Thyroid gland (tissue), 4 donors: ENCODE results near the gene MYOM3. TPM values are rescaled to one million over a fixed set of nuclear protein-coding genes. Genes with fewer than 3 reads are reported as not detected.

Experiments used
- DNase-seq, 2 donors: peaks; one replicate each; pipeline ENCODE4 v3.0.0-alpha.2; 2019
- H3K27ac ChIP-seq, 3 donors: fragments of 200-600 bp; sonication (generic); 1 replicate in 2 of 3; 2 replicates in 1 of 3; pipeline ENCODE4 v1.5.1; 2016 to 2019; ENCODE audit warnings: mild to moderate bottlenecking in 1 of 3, moderate library complexity in 1 of 3
- H3K27me3 ChIP-seq: fragments of 200-600 bp; sonication (generic); one replicate; pipeline ENCODE4 v1.5.1; 2019
- H3K36me3 ChIP-seq, 2 donors: fragments of 200-600 bp; sonication (generic); one replicate each; pipeline ENCODE4 v1.5.1; 2016 to 2019
- H3K4me1 ChIP-seq, 2 donors: fragments of 200-600 bp; sonication (generic); one replicate each; pipeline ENCODE4 v1.5.1; 2017 to 2019
- H3K4me3 ChIP-seq, 3 donors: fragments of 200-600 bp; sonication (generic); replicated peaks in 1 of 3; 1 replicate in 2 of 3; 2 replicates in 1 of 3; pipeline ENCODE4 v1.5.1; 2016; ENCODE audit warnings: mild to moderate bottlenecking in 1 of 3
- H3K9me3 ChIP-seq: fragments of 200-600 bp; sonication (generic); one replicate; pipeline ENCODE4 v1.5.1; 2017
- POLR2A ChIP-seq, 2 donors: fragments of 450-650 bp; IDR thresholded peaks; one replicate each; pipeline ENCODE4 v1.6.1; 2017; ENCODE audit warnings: antibody characterized with exemption in 2 of 2, mild to moderate bottlenecking in 2 of 2, moderate library complexity in 1 of 2
- WGBS, 2 donors: methylation state at CpG; one replicate each; pipeline ENCODE4 v1.1.5; 2017; 5-methylcytosine and 5-hydroxymethylcytosine counted together
- intact Hi-C: fragments of 100-400 bp; cut with DNase I; formaldehyde crosslinking; loops from one replicate; pipeline ENCODE4 v1.15.1; 2023
- total RNA-seq, 4 donors: library from RNA; depleted of rRNA; stranded (reverse); fragments of >200 nt; gene quantifications; one replicate each; pipeline ENCODE4 v1.2.3, GENCODE V29; 2016
- TF ChIP-seq, protein P1 (sequence below), 6 experiments: fragments of 200-600 bp in 3 of 6; fragments of 450-650 bp in 3 of 6; sonication (generic) in 3 of 6; IDR thresholded peaks; one replicate each; pipeline ENCODE4 v1.5.1; 2016 to 2019; ENCODE audit warnings: antibody characterized with exemption in 6 of 6, mild to moderate bottlenecking in 2 of 6, inconsistent platforms in 1 of 6, moderate library complexity in 1 of 6

Gene MYOM3
- total RNA-seq, 4 donors from 2014 or later: 0.11 to 0.54 TPM; not detected in 2

DNA sequence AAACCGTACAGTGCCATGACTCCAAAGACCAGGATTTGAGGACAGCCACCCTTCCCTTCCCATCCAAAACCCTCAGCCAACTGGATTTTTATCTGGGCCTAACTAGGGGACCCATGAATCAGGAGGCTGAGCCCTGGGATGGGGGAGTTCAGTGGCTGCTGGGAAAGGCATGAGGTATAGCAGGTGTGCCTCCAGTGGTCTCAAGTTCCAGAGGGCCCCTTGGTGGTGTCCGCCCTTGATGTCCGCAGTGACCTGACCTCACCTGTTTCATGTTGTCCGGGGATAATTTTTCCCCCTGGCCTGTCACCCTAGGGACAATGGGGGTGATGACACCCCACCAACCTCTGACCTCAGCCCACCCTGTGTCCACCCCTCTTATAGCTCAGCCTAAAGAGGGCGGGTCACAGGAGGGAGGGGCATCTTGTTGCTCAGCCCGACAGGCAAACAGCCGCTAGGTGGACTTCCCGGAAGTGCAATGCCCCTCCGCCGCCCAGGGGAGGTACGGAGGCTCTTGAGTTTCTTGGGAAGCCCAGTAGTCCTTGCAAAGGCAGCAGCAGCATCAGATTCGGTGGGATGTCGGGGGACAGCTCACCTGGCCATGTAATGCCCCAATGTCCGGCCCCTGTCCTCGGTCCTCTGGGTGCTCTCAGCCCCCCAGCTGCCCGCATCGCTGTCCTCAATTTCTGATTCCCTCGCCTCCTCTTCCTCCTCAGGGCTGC, 44.8 kb upstream of the MYOM3 start:
- 95 to 96% methylated on average over 13 to 16 of the region's 18 CpGs for WGBS, 2 donors

GRCh38 chr1:24155011-24155782, 43.3 kb upstream of the MYOM3 start:
- TF ChIP-seq POLR2A (IDR thresholded peaks at IDR 0.05): no peak
- TF ChIP-seq, protein P1, sequence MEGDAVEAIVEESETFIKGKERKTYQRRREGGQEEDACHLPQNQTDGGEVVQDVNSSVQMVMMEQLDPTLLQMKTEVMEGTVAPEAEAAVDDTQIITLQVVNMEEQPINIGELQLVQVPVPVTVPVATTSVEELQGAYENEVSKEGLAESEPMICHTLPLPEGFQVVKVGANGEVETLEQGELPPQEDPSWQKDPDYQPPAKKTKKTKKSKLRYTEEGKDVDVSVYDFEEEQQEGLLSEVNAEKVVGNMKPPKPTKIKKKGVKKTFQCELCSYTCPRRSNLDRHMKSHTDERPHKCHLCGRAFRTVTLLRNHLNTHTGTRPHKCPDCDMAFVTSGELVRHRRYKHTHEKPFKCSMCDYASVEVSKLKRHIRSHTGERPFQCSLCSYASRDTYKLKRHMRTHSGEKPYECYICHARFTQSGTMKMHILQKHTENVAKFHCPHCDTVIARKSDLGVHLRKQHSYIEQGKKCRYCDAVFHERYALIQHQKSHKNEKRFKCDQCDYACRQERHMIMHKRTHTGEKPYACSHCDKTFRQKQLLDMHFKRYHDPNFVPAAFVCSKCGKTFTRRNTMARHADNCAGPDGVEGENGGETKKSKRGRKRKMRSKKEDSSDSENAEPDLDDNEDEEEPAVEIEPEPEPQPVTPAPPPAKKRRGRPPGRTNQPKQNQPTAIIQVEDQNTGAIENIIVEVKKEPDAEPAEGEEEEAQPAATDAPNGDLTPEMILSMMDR (IDR thresholded peaks at IDR 0.05): peak in 3 of 6 experiments; percentile 12 to 20 (median 16)
- whole genome bisulfite sequencing, 2 donors: 26 to 38% methylated on average over 6 to 11 of the region's 11 CpGs
- no peaks in the 10 kb centered on the region for H3K9me3 ChIP-seq
- H3K4me3 ChIP-seq: no peak overlapping the region
- peaks cover 8 to 15% of the 10 kb centered on the region in 2 donors for H3K4me1 ChIP-seq
- intact Hi-C loops: no loop called here
- no peaks in the 10 kb centered on the region for H3K27me3 ChIP-seq
- H3K36me3 ChIP-seq: peaks cover 3 to 5% of the 10 kb centered on the region in 2 donors
- no peak overlapping the region for H3K27ac ChIP-seq
- peak; percentile 91 to 92 for DNase-seq

More for the DNA sequence above, 44.8 kb upstream of the MYOM3 start:
- Histone ChIP-seq H3K4me1 (peaks cover 8% of the 10 kb centered on the region in 2 donors), H3K36me3 (peaks cover 3 to 5% of the 10 kb centered on the region in 2 donors), H3K27ac (no peak overlapping the region), H3K4me3 (no peak overlapping the region), H3K27me3 (no peaks in the 10 kb centered on the region), H3K9me3 (no peaks in the 10 kb centered on the region)
- DNase-seq: no peak
- TF ChIP-seq, protein P1 (IDR thresholded peaks at IDR 0.05): no peak
- TF ChIP-seq POLR2A (IDR thresholded peaks at IDR 0.05): no peak
- intact Hi-C loops: no loop called here

DNA sequence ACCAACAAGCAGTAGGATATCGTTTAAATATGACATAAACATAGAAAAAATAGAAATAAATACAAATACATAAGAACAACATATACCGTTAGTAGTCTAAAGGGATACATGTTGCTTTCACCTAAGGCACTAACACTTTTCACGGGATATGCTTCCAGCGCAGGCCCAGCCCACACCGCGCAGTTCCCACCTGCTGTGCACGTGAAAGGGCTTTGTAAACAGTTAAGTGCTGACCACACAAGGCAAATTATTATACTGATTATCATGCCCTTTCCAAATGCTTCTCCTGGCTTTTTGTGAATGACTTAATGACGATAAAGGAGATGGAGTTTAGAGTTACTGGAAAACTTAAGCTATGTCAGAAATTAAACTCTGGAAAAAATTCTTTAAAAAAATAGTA, 42.3 kb upstream of the MYOM3 start:
- TF ChIP-seq, protein P1 (IDR thresholded peaks at IDR 0.05): no peak
- TF ChIP-seq POLR2A (IDR thresholded peaks at IDR 0.05): no peak
- WGBS, 2 donors: 78% methylated on average over 8 of the region's 8 CpGs
- intact Hi-C loops: no loop called here

GRCh38 chr1:24152631-24153494, 40.9 kb upstream of the MYOM3 start:
- TF ChIP-seq, protein P1 (IDR thresholded peaks at IDR 0.05): no peak
- no peak for TF ChIP-seq POLR2A (IDR thresholded peaks at IDR 0.05)
- no peak for DNase-seq
- Histone ChIP-seq H3K4me1 (peaks cover 8 to 15% of the 10 kb centered on the region in 2 donors), H3K4me3 (no peak overlapping the region), H3K36me3 (peaks cover 3 to 5% of the 10 kb centered on the region in 2 donors), H3K27ac (no peak overlapping the region), H3K9me3 (no peaks in the 10 kb centered on the region), H3K27me3 (no peaks in the 10 kb centered on the region)
- WGBS, 2 donors: 86 to 91% methylated on average over 6 to 10 of the region's 10 CpGs
- intact Hi-C loops: no loop called here

More for the DNA sequence above, 42.3 kb upstream of the MYOM3 start:
- no peaks in the 10 kb centered on the region for H3K27me3 ChIP-seq
- no peak for DNase-seq
- H3K27ac ChIP-seq: no peak overlapping the region
- H3K36me3 ChIP-seq: peaks cover 3 to 5% of the 10 kb centered on the region in 2 donors
- no peaks in the 10 kb centered on the region for H3K9me3 ChIP-seq
- no peak overlapping the region for H3K4me3 ChIP-seq
- H3K4me1 ChIP-seq: peaks cover 8 to 15% of the 10 kb centered on the region in 2 donors
